Non-pigmented ciliary epithelial cell (primary cell): ENCODE measurements around the gene SLC39A13.

Experiments used
- DNase-seq: peaks from one replicate; pipeline ENCODE4 v3.0.0-alpha.2; 2010; ENCODE audit warnings: low read depth

SLC39A13 gene

GRCh38 chr11:47403135-47403534 lies 5.3 kb upstream of the SLC39A13 start:
- no peak for DNase-seq

- DNase-seq: no peak
Measured at GRCh38 chr11:47403571-47403970, 4.8 kb upstream of the SLC39A13 start.

- DNase-seq: no peak
Measured at GRCh38 chr11:47406896-47407745, 1.3 kb upstream of the SLC39A13 start.

- no peak for DNase-seq
Measured at GRCh38 chr11:47408598-47409439, 429 bp downstream of the SLC39A13 start.

- no peak for DNase-seq
Measured at GRCh38 chr11:47409440-47410369, 1.3 kb downstream of the SLC39A13 start.

- DNase-seq: no peak
Measured at GRCh38 chr11:47410370-47411264, 2.2 kb downstream of the SLC39A13 start.

GRCh38 chr11:47411884-47412746 lies 3.7 kb downstream of the SLC39A13 start:
- DNase-seq: no peak

GRCh38 chr11:47413351-47413750 lies 5.0 kb downstream of the SLC39A13 start:
- DNase-seq: no peak

GRCh38 chr11:47413908-47414684 lies 5.7 kb downstream of the SLC39A13 start:
- DNase-seq: no peak

- no peak for DNase-seq
Measured at GRCh38 chr11:47414685-47415070, 6.3 kb downstream of the SLC39A13 start.

GRCh38 chr11:47415091-47415854 lies 6.9 kb downstream of the SLC39A13 start:
- no peak for DNase-seq

- DNase-seq: peak; percentile 82
Measured at GRCh38 chr11:47415949-47416472, 7.6 kb downstream of the SLC39A13 start.

- DNase-seq: no peak
Measured at GRCh38 chr11:47417712-47418111, 9.3 kb downstream of the SLC39A13 start.

- DNase-seq: no peak
Measured at GRCh38 chr11:47418454-47419259, 10.3 kb downstream of the SLC39A13 start.

GRCh38 chr11:47425611-47426010 lies 17.2 kb downstream of the SLC39A13 start:
- DNase-seq: no peak

GRCh38 chr11:47426062-47426956 lies 17.9 kb downstream of the SLC39A13 start, which contains the start of gene PSMC3:
TSS of gene PSMC3 (minus strand) at chr11:47426439. CDS start at chr11:47426279, 160 bp downstream.
- peak; percentile 75 for DNase-seq
